Measurements from ENCODE around the gene PLA2G6. TPM values are rescaled to one million over a fixed set of nuclear protein-coding genes. Genes with fewer than 3 reads are reported as not detected.

Gene PLA2G6
- total and polyA plus RNA-seq, 2 experiments from 2014 or later, result 5.5 to 6.5 TPM

DNA sequence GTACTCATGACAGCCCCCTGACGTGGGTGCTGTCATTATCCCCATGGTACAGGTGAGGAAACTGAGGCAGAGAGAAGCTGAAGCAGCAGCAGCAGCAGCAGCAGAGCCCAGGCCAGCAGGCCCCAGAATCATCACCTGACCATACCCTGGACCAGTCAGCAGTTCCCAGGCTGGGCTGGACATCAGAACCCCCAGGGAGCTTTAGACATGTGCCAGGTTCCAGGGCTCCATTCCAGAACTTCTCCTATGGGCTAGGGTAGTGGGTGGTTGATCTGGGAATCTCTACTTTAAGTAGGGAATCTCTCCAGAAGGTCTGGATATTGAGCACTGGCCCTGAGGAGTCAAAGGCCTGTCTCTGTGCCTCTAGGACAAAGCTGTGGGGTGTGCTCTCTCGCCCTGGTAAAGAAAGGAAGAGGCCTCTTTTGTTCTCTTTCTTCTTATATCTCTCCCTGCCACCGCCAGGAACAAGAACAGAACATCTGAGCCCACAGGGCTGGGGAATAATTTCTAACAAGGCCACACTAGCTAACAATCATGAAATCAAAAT, 46.8 kb upstream of the PLA2G6 start:
- peak overlapping the region; percentile 44 for H3K4me2 ChIP-seq (ENCODE audit: unreplicated experiment)
- H3K27ac ChIP-seq, result peak overlapping the region; percentile 95
- no peaks in the 10 kb centered on the region for H4K20me1 ChIP-seq (ENCODE audit: insufficient read depth)
- H3K4me1 ChIP-seq (ENCODE audit: insufficient read depth), result peaks cover 17% of the 10 kb centered on the region
- peak overlapping the region; percentile 80 for H3K9ac ChIP-seq
- H3F3A ChIP-seq (ENCODE audit: insufficient read depth), result peaks cover 15% of the 10 kb centered on the region
- H3K9me3 ChIP-seq (ENCODE audit: low read depth), result no peaks in the 10 kb centered on the region
- in situ Hi-C loops (cut with MboI), result no loop called here
- H3K4me3 ChIP-seq, result no peak overlapping the region
- TF ChIP-seq EZH2 (IDR thresholded peaks at IDR 0.05; ENCODE audit: insufficient read depth, poor library complexity, severe bottlenecking) (no peak), EZH2phosphoT487 (IDR thresholded peaks at IDR 0.05; ENCODE audit: insufficient read depth, low read depth) (no peak)
- no peaks in the 10 kb centered on the region for H3K27me3 ChIP-seq (replicated peaks; ENCODE audit: insufficient read depth)
- peaks cover 22% of the 10 kb centered on the region; the same call in 1 of the 2 replicates for H3K36me3 ChIP-seq (ENCODE audit: low read depth)
- 25 to 26% methylated on average over 3 of the region's 3 CpGs for WGBS, 2 experiments (ENCODE audit: low coverage in 1 of 2, low lambda C conversion rate in 2 of 2, missing lambda C conversion rate in 2 of 2)
- no peak overlapping the region for H2AFZ ChIP-seq
- H3K79me2 ChIP-seq (ENCODE audit: insufficient read depth), result peaks cover 12% of the 10 kb centered on the region
- peak; percentile 53 for DNase-seq
- H3K9me2 ChIP-seq (ENCODE audit: insufficient read depth), result no peaks in the 10 kb centered on the region

DNA sequence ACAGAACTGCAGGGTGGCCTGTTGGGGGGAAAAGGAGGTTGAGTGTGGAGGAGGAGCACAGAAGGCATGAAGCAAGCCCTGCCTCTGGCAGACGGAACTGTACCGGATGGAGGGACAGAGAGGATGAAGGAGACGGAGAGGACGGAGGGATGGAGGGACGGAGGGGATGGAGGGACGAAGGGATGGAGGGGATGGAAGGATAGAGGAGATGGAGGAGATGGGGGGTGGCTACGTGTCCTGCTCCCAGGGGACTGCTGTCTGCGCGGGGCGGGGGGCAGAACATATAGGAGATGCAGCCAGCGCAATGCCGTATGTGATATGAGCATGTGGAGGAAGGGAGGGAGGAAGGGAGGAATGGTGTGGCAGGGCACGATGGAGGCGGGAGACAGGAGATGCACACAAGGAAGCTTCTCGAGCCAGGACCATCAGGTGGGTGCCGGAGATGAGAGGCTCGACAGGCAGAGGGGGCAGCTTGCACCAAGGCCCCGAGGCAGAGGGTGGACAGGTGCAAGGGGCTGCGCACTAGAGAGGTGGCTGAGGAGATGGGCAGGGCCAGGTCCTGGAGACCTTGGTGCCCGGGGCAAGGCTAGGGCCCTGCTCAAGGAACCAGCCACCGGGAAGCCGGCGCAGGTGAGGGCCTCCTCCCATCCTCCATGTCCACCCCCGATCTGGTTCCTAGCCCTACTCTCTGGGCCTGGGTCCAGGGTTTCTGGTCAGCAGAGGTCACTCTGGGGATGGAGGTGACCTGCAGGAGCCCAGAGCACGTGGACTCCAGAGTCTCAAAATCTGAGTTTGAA, 45.4 kb upstream of the PLA2G6 start:
- 89 to 92% methylated on average over 21 to 25 of the region's 25 CpGs for WGBS, 2 experiments (ENCODE audit: low coverage in 1 of 2, low lambda C conversion rate in 2 of 2, missing lambda C conversion rate in 2 of 2)
- no peak for TF ChIP-seq EZH2phosphoT487 (IDR thresholded peaks at IDR 0.05; ENCODE audit: insufficient read depth, low read depth)
- TF ChIP-seq EZH2 (IDR thresholded peaks at IDR 0.05; ENCODE audit: insufficient read depth, poor library complexity, severe bottlenecking), result no peak
- Histone ChIP-seq H3K4me2 (ENCODE audit: unreplicated experiment) (no peak overlapping the region), H3K4me1 (ENCODE audit: insufficient read depth) (peaks cover 17% of the 10 kb centered on the region), H3K27ac (no peak overlapping the region), H3K9ac (no peak overlapping the region; the same call in 1 of the 2 replicates), H3K9me2 (ENCODE audit: insufficient read depth) (no peaks in the 10 kb centered on the region), H3K36me3 (ENCODE audit: low read depth) (peaks cover 22% of the 10 kb centered on the region; the same call in 1 of the 2 replicates), H4K20me1 (ENCODE audit: insufficient read depth) (no peaks in the 10 kb centered on the region), H3K79me2 (ENCODE audit: insufficient read depth) (peaks cover 6% of the 10 kb centered on the region; the same call in 1 of the 2 replicates), H3F3A (ENCODE audit: insufficient read depth) (peaks cover 15% of the 10 kb centered on the region), H2AFZ (no peak overlapping the region), H3K27me3 (replicated peaks; ENCODE audit: insufficient read depth) (no peaks in the 10 kb centered on the region), H3K4me3 (no peak overlapping the region), H3K9me3 (ENCODE audit: low read depth) (no peaks in the 10 kb centered on the region)
- DNase-seq, result no peak
- in situ Hi-C loops (cut with MboI), result no loop called here

DNA sequence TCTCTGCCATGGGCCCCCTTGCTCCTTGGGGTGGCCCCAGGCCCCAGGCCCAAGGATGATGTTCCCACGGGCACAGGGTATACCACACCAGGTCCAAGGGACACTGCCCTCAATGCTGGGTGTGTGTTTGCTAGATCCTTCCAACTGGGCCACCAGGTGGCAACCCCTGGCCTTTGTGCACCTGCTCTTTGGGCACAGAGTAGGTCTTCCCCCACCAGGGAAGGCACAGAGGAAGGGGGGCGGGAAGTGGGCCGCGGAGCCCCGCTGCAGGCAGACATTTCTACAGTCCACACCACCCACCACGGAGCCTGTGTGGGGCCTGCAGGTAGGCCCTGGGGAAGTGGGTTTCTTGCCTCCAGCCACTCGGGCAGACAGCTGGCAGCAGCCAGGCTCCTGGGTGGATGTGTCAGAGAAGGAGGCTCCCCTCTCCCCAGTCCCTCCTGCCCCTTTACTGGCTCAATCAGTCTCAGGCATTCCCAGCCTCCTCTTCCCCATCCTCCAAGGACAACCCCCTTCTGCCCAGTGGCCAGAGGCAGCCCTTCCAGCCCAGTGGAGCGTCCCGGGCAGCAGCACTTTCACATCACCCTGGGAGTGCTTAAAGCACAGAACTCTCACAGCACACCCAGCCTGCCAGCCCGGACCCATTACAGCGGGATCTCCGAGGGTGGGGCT, 41.8 kb upstream of the PLA2G6 start:
- Histone ChIP-seq H2AFZ (no peak overlapping the region), H3F3A (ENCODE audit: insufficient read depth) (peaks cover 11% of the 10 kb centered on the region; the same call in 1 of the 2 replicates), H4K20me1 (ENCODE audit: insufficient read depth) (no peaks in the 10 kb centered on the region), H3K4me2 (ENCODE audit: unreplicated experiment) (no peak overlapping the region), H3K4me1 (ENCODE audit: insufficient read depth) (peaks cover 28% of the 10 kb centered on the region), H3K27me3 (replicated peaks; ENCODE audit: insufficient read depth) (no peaks in the 10 kb centered on the region), H3K9me3 (ENCODE audit: low read depth) (no peaks in the 10 kb centered on the region), H3K9ac (no peak overlapping the region), H3K79me2 (ENCODE audit: insufficient read depth) (peaks cover 6% of the 10 kb centered on the region; the same call in 1 of the 2 replicates), H3K27ac (no peak overlapping the region), H3K9me2 (ENCODE audit: insufficient read depth) (no peaks in the 10 kb centered on the region), H3K4me3 (no peak overlapping the region), H3K36me3 (ENCODE audit: low read depth) (peaks cover 12% of the 10 kb centered on the region; the same call in 1 of the 2 replicates)
- TF ChIP-seq EZH2 (IDR thresholded peaks at IDR 0.05; ENCODE audit: insufficient read depth, poor library complexity, severe bottlenecking) (no peak), EZH2phosphoT487 (IDR thresholded peaks at IDR 0.05; ENCODE audit: insufficient read depth, low read depth) (no peak)
- 61 to 70% methylated on average over 10 to 11 of the region's 12 CpGs for WGBS, 2 experiments (ENCODE audit: low coverage in 1 of 2, low lambda C conversion rate in 2 of 2, missing lambda C conversion rate in 2 of 2)
- no peak for DNase-seq
- in situ Hi-C loops (cut with MboI), result no loop called here

DNA sequence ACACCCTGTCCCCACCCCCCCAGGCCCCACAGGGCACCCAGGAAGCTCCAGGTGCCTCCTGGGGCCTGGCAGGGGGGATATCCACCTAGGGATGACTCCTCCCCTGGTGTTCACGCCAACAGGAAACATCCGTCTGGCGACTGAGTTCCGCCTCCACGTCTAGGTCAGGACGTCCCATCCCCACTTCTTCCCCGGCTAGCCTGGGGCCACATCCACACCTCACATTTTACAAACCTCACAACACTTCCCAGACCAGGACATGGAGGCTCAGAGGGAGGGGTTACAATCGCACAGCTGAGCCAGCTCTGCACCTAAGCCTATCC, 41.1 kb upstream of the PLA2G6 start:
- TF ChIP-seq EZH2phosphoT487 (IDR thresholded peaks at IDR 0.05; ENCODE audit: insufficient read depth, low read depth) (no peak), EZH2 (IDR thresholded peaks at IDR 0.05; ENCODE audit: insufficient read depth, poor library complexity, severe bottlenecking) (no peak)
- H3K4me2 ChIP-seq (ENCODE audit: unreplicated experiment), result no peak overlapping the region
- no peak overlapping the region for H2AFZ ChIP-seq
- H3K4me3 ChIP-seq, result no peak overlapping the region
- peaks cover 10% of the 10 kb centered on the region for H3F3A ChIP-seq (ENCODE audit: insufficient read depth)
- H3K9me3 ChIP-seq (ENCODE audit: low read depth), result no peaks in the 10 kb centered on the region
- in situ Hi-C loops (cut with MboI), result no loop called here
- peaks cover 28% of the 10 kb centered on the region for H3K4me1 ChIP-seq (ENCODE audit: insufficient read depth)
- H3K9ac ChIP-seq, result no peak overlapping the region
- no peaks in the 10 kb centered on the region for H4K20me1 ChIP-seq (ENCODE audit: insufficient read depth)
- H3K79me2 ChIP-seq (ENCODE audit: insufficient read depth), result peaks cover 6% of the 10 kb centered on the region; the same call in 1 of the 2 replicates
- H3K27ac ChIP-seq, result no peak overlapping the region
- no peaks in the 10 kb centered on the region for H3K9me2 ChIP-seq (ENCODE audit: insufficient read depth)
- no peak for DNase-seq
- H3K36me3 ChIP-seq (ENCODE audit: low read depth), result peaks cover 12% of the 10 kb centered on the region; the same call in 1 of the 2 replicates
- H3K27me3 ChIP-seq (replicated peaks; ENCODE audit: insufficient read depth), result no peaks in the 10 kb centered on the region
- WGBS, 2 experiments (ENCODE audit: low coverage in 1 of 2, low lambda C conversion rate in 2 of 2, missing lambda C conversion rate in 2 of 2), result 73 to 82% methylated on average over 8 of the region's 8 CpGs

Measured in GM23248 (cell line).